MM.1S (cell line): ENCODE measurements around the gene SETD9.

Source experiments
- DNase-seq: peaks from one replicate; pipeline ENCODE4 v3.0.0-alpha.2; 2015
- H2AFZ ChIP-seq: fragments of 300-600 bp; sonication (generic); 2 replicates; pipeline ENCODE4 v1.6.0; 2016; ENCODE audit warnings: antibody characterized with exemption, low read length
- H3F3A ChIP-seq: fragments of 300-600 bp; sonication (generic); 2 replicates; pipeline ENCODE4 v1.6.1; 2016; ENCODE audit warnings: mild to moderate bottlenecking, antibody characterized with exemption, low read length, moderate library complexity, mixed read lengths; ENCODE audit not compliant: insufficient read depth
- H3K27ac ChIP-seq: fragments of 300-600 bp; sonication (generic); 2 replicates; pipeline ENCODE4 v1.5.1; 2016; ENCODE audit warnings: mild to moderate bottlenecking, low read length
- H3K27me3 ChIP-seq: fragments of 300-600 bp; sonication (generic); replicated peaks from 2 replicates; pipeline ENCODE4 v1.6.0; 2016; ENCODE audit warnings: low read length; ENCODE audit not compliant: insufficient read depth
- H3K36me3 ChIP-seq: fragments of 300-600 bp; sonication (generic); replicated peaks from 2 replicates; pipeline ENCODE4 v1.6.1; 2016; ENCODE audit warnings: mild to moderate bottlenecking, low read length, mixed read lengths; ENCODE audit not compliant: insufficient read depth
- H3K4me1 ChIP-seq: fragments of 300-600 bp; sonication (generic); 2 replicates; pipeline ENCODE4 v1.6.1; 2016; ENCODE audit warnings: low read length, mixed read lengths
- H3K4me2 ChIP-seq: fragments of 300-600 bp; sonication (generic); 2 replicates; pipeline ENCODE4 v1.6.0; 2016; ENCODE audit warnings: low read depth, low read length
- H3K4me3 ChIP-seq: fragments of 300-600 bp; sonication (generic); 2 replicates; pipeline ENCODE4 v1.5.1; 2016; ENCODE audit warnings: low read length, mixed read lengths
- H3K79me2 ChIP-seq: fragments of 300-600 bp; sonication (generic); 2 replicates; pipeline ENCODE4 v1.6.1; 2016; ENCODE audit warnings: mixed run types, low read length, mixed read lengths
- H3K9ac ChIP-seq: fragments of 300-600 bp; sonication (generic); 2 replicates; pipeline ENCODE4 v1.6.1; 2016; ENCODE audit warnings: low read length, mixed read lengths
- H3K9me2 ChIP-seq: fragments of 300-600 bp; sonication (generic); replicated peaks from 2 replicates; pipeline ENCODE4 v1.6.1; 2016; ENCODE audit warnings: mild to moderate bottlenecking, low read length, mixed read lengths; ENCODE audit not compliant: insufficient read depth
- H3K9me3 ChIP-seq: fragments of 300-600 bp; sonication (generic); replicated peaks from 2 replicates; pipeline ENCODE4 v1.6.1; 2016; ENCODE audit warnings: mild to moderate bottlenecking, low read length, mixed read lengths; ENCODE audit not compliant: insufficient read depth
- H4K20me1 ChIP-seq: fragments of 300-600 bp; sonication (generic); 2 replicates; pipeline ENCODE4 v1.6.1; 2016; ENCODE audit warnings: mild to moderate bottlenecking, low read length, moderate library complexity, mixed read lengths; ENCODE audit not compliant: insufficient read depth
- EZH2 ChIP-seq: fragments of 300-600 bp; sonication (generic); optimal IDR thresholded peaks from 2 replicates; pipeline ENCODE3; 2017; ENCODE audit warnings: low read depth, mild to moderate bottlenecking, antibody characterized with exemption, low read length, mixed read lengths
- EZH2phosphoT487 ChIP-seq: fragments of 300-600 bp; sonication (generic); IDR thresholded peaks from 2 replicates; pipeline ENCODE4 v1.6.1; 2018; ENCODE audit warnings: antibody characterized with exemption, low read length
- TF ChIP-seq, protein P1 (sequence below): fragments of 300-600 bp; sonication (generic); IDR thresholded peaks from 2 replicates; pipeline ENCODE4 v1.5.1; 2016; ENCODE audit warnings: antibody characterized with exemption, low read length, mixed read lengths

SETD9 gene

DNA sequence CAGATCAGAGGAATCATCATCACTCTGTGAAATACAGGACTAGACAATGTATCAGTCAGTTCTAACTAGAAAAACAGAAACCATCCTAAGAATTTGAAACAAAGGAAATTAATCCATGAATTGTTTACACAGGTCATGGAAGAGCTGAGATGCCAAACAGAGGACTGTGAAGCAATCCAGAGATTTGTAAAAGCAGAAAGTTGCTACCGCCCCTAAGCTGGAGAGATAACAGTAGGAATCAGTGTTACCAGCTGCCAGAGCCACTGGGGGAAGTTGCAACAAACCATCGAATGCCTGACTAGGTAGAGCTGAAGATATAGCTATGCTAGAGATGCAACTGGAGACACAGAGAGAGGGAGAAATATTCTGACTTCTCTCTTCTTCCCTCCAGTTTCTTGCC is 52.9 kb downstream of the SETD9 start:
- H3K27me3 ChIP-seq = no peaks in the 10 kb centered on the region
- no peaks in the 10 kb centered on the region for H3K4me1 ChIP-seq
- DNase-seq = no peak
- H3K4me2 ChIP-seq = no peak overlapping the region
- H3K9me2 ChIP-seq = no peaks in the 10 kb centered on the region
- no peaks in the 10 kb centered on the region for H3K9me3 ChIP-seq
- no peaks in the 10 kb centered on the region for H3K79me2 ChIP-seq
- no peaks in the 10 kb centered on the region for H3F3A ChIP-seq
- H3K36me3 ChIP-seq = no peaks in the 10 kb centered on the region
- no peak overlapping the region for H3K27ac ChIP-seq
- H4K20me1 ChIP-seq = no peaks in the 10 kb centered on the region
- TF ChIP-seq, protein P1, sequence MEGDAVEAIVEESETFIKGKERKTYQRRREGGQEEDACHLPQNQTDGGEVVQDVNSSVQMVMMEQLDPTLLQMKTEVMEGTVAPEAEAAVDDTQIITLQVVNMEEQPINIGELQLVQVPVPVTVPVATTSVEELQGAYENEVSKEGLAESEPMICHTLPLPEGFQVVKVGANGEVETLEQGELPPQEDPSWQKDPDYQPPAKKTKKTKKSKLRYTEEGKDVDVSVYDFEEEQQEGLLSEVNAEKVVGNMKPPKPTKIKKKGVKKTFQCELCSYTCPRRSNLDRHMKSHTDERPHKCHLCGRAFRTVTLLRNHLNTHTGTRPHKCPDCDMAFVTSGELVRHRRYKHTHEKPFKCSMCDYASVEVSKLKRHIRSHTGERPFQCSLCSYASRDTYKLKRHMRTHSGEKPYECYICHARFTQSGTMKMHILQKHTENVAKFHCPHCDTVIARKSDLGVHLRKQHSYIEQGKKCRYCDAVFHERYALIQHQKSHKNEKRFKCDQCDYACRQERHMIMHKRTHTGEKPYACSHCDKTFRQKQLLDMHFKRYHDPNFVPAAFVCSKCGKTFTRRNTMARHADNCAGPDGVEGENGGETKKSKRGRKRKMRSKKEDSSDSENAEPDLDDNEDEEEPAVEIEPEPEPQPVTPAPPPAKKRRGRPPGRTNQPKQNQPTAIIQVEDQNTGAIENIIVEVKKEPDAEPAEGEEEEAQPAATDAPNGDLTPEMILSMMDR = no peak
- TF ChIP-seq EZH2 (no peak), EZH2phosphoT487 (no peak)
- H3K4me3 ChIP-seq = no peak overlapping the region
- no peak overlapping the region for H3K9ac ChIP-seq
- no peak overlapping the region for H2AFZ ChIP-seq

DNA sequence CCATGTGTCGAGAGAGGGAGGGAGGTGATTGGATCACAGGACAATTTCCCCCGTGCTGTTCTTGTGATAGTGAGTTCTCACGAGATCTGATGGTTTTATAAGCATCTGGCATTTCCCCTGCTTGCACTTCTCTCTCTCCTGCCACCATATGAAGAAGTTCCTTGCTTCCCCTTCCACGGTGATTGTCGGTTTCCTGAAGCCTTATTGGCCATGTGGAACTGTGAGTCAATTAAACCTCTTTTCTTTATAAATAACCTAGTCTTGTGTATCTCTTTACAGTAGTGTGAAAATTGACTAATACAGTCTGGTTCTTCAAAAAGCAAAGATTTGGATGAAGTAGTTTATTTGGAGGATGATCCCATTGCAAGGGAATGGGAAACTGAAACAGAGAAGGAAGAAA is 53.9 kb downstream of the SETD9 start:
- Histone ChIP-seq H3K9me2 (no peaks in the 10 kb centered on the region), H3K4me3 (no peak overlapping the region), H3K27ac (no peak overlapping the region), H4K20me1 (no peaks in the 10 kb centered on the region), H3K9ac (no peak overlapping the region), H2AFZ (no peak overlapping the region), H3K27me3 (no peaks in the 10 kb centered on the region), H3K79me2 (no peaks in the 10 kb centered on the region), H3F3A (no peaks in the 10 kb centered on the region), H3K4me1 (no peaks in the 10 kb centered on the region), H3K36me3 (no peaks in the 10 kb centered on the region), H3K4me2 (no peak overlapping the region), H3K9me3 (no peaks in the 10 kb centered on the region)
- TF ChIP-seq, protein P1 = no peak
- no peak for TF ChIP-seq EZH2
- no peak for TF ChIP-seq EZH2phosphoT487
- no peak for DNase-seq

- no peak overlapping the region for H3K9ac ChIP-seq
- no peak overlapping the region for H3K27ac ChIP-seq
- no peaks in the 10 kb centered on the region for H3K9me3 ChIP-seq
- no peak overlapping the region for H2AFZ ChIP-seq
- H3K4me3 ChIP-seq = no peak overlapping the region
- H3K4me1 ChIP-seq = no peaks in the 10 kb centered on the region
- no peaks in the 10 kb centered on the region for H3F3A ChIP-seq
- no peaks in the 10 kb centered on the region for H3K9me2 ChIP-seq
- TF ChIP-seq EZH2phosphoT487 (no peak), EZH2 (no peak)
- TF ChIP-seq, protein P1 = no peak
- no peaks in the 10 kb centered on the region for H3K36me3 ChIP-seq
- H3K79me2 ChIP-seq = no peaks in the 10 kb centered on the region
- no peak for DNase-seq
- H3K4me2 ChIP-seq = no peak overlapping the region
- H3K27me3 ChIP-seq = no peaks in the 10 kb centered on the region
- no peaks in the 10 kb centered on the region for H4K20me1 ChIP-seq
These were observed 54.8 kb downstream of the SETD9 start for GRCh38 chr5:56964173-56964572.
